GM18867 (cell line): Measurements from ENCODE around the gene PLAA.

ENCODE experiments used
- ATAC-seq: cut with Tn5 transposase; IDR thresholded peaks from one replicate; pipeline ENCODE4 v1.9.1; 2021; ENCODE audit warnings: mild to moderate bottlenecking, moderate library complexity; ENCODE audit not compliant: unreplicated experiment

PLAA gene

DNA sequence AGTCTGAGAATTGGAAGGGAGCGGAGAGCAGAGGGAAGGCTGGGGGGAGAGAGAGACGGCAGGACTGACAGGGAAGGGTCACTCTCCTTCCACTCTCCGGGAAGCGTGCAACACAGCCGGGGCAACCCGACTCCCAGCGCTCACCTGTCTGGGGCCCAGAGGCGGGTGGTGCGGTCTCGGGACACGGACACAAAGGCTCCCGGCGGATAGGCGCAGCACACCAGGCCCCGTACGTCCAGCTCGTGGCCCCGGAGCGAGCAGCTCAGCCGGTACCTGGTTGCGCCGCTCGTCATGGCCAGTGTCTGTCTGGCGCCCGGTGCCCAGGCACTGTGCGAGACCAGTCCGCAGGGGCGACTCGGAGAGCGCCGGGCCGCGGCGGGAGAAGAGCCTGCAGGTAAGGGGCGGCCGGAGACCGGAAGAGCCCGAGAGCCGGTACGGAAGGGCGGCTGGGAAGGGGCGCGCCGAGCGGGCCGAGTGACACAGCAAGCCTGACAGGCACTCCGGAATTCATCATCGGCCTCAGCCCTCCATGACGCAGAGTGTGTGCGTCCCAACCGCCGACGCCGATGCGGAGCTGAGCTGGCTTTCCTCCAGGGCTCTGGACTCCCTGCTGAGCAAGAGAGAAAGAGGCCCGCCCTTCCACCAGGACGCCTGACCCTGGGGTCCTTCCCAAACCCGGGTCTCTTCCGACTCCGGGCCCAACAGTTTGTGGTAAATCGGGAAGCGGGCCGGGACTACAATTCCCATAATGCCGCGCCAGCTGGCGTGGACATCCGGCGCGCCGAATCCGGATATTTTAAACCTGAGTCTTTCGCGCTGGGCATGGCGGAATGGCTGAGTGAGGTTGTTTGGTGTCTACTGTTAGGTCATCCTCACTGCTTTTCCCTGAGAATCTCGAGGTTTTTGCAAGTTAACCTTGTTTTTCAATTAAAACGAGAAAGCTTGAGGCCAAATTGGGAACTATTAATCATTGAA is at the start of gene PLAA:
Gene PLAA (minus strand): TSS at position 490 of the 975 bp plus-strand sequence. CDS start 197 bp downstream, at position 293.
- peak; percentile 98 for ATAC-seq

DNA sequence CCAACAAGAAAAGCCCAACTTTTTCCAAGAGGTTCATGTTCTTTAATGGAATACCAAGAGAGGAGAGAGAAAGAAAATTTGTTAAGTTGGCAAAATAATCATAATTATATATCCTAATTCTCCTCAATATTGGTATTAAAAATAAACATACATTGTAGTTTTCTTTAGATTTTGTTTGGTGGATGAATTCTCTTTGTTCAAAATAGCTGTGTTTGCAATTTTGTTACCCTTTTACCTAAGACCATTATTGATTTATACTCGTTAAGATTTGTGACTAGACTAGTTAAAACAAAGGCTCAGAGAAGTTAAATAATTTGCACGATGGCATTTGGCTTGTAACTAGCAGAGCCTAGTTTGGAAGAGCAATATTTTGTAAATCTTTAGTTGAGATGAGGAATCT is 48.8 kb upstream of the PLAA start:
- no peak for ATAC-seq

DNA sequence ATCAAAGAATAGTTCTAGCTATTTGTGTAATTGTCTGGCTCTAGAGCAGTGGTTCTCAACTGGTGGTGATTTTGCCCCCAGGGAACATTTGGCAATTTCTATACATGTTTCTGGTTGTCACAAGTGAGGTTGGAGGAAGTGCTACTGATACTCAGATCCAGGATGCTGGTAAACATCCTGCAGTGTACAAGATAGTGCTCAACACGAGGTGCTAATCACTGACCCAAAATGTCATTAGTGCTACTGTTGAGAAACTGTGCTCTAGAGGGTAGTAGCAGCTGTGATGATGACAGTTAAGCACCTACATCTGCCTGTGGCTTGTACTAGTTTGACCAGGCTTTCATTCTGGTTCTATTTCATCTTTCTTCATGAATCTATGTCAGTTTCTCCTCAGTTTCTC is 36.3 kb upstream of the PLAA start:
- peak; percentile 63 for ATAC-seq

DNA sequence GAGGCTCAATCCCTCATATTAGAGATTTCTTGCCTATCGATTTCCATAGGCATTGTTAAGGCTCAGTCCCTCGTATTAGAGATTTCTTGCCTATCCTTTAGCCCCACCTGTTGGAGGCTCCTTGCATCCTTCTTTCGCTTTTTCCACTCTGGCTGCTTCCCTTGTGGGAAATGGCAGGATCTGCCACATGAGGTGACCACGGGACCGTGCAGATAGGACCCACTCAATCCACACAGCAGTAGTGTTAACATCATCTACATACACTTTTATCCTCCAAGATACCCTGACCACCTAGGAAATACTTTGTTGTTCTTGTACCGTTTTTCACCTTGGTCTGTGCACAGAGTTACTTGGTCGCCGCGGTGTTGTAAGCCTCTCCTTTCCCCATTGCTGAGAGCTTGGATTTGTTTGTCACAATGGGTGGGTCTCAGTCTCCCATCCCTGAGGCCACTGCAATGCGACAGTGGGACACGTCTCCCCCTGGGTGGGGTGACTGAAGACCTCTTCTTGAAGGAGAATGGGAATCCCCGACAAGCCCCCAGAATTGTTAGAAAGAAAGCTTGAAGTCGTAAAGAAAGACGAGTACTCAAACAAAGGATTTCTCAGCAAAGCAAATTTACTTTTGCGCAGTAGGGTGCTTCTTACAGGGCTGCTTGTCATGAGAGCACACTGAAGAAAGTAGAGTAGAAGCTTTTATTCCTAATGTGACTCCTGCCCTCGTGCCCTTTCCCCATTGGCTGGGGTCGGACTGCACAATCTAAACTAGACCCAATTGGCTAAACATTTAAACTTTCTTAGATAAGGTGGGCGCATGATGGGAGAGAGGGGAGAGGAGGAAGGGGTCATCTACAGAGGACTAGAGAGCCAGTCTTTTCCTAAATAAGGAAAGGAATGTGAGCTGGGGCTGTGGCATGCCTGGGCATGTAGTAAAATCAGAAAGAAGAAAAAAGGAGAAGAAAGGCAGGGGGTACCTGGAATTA is 29.0 kb upstream of the PLAA start:
- ATAC-seq: no peak

DNA sequence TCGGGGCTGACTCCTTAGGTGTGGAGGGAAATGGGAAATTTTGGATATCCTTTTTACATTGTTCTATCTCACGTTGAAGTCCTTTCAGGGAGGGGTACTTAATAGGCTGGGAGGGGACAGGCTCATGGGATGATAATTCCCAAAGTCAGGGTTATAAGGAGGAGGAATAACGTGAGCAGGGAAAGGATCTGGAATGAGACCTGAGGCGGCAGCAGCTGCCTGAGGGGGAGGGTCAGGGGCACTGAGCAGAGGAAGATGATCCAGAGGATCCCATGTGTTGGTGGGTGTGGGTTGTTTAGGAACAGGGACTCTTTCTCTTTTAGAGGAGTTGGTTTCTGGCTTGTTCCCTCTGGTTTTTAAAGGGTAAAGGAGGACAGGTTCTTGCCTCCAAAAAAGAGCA is 27.9 kb upstream of the PLAA start:
- ATAC-seq: no peak

DNA sequence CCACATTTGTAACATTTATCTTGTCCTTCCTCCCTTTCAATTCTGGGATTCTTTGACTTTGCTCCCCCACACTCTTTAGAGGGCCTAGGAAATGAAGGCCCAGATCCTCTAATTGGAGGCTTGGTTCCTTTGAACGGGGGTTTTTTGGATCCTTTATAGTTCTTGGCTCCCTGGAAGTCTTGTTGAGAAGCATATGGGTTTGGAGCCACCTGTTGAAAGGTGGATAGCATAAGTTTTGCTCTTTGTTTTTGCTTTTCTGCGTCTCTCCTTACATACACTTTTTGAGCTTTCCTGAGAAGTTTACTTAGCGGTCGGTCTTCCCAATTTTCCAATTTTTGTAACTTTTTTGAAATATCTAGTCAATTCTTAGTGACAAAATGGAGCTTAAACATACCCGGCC is 26.9 kb upstream of the PLAA start:
- no peak for ATAC-seq

DNA sequence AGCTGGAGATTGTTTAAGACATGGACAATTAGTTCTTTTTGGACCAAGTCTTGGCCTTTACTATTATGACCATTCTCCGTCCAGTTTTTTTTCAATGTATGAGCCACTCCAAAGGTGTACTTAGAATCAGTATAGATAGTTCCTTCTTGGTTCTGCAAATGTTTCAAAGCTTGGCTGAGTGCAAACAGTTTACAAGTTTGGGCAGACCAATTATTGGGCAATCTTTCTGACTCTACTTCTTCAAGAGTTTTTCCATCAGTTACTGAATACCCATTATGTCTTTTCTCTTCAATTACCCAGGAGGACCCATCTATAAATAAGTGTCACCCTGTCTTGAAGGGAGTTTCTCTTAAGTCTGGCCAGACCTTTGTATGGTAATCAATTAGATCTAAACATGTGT is 24.7 kb upstream of the PLAA start:
- no peak for ATAC-seq

DNA sequence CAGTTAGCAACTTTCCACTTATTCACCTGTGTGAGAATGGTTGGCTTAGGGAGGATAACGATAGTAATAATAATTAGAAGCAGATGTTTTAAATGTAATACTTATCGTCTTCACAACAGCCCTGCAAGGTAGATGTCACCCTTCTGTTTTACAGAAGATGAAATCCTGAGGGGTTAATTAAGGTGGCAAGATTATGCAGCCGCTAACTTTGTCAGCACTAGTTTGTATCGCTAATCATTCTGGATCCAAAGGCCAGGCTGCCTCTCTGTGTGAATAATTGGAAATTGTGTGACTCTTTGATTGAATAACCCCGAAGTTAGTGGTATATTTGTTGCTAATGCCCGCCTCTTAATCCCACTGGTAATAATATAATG is 9.8 kb upstream of the PLAA start:
- no peak for ATAC-seq

DNA sequence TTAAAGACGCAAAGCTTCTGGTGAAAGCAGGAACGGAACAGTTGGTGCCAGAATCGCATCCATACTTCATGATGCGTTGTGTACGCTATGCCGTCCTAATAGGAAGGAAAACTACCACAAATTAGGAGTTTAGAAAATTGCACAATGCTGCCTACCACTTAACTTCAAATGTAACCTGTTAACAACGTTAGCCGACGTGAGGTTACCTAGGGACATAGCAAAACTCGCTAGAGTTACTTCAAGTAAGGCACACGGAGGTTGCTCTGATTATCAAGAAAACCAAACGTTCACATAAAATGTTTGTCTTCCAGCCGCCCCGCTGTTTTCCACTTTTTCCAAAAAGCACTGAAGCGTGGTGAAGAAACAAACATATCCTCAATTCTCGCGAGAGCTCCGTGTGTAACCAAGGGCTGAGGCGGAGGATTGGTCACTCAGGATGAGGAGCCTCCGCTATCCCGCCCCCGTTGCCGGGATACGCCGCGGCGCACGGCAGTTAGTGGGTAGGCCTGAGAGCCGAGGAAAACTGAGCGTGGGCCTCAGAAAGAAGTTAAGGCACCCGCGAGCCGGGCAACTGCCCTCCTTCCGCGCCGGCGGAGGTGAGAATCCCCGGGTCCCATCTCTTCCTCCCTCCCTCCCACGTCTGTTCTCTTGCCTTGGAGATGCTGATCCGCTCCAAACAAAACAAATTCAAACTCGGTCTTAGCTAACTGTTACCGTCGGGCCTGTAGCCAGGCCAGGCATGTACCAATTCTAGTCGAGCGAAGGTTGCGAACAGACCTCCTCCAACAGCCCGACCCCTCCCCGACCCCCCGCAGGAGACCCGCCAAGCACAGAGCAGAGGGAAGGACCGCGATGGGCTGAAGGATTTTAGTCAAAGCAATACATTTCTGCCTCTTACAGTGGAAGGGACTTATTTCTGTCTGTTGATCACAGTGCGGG is 9.1 kb upstream of the PLAA start, which contains the start of gene IFT74:
Gene IFT74 (plus strand): TSS at position 492 of the 939 bp plus-strand sequence. CDS start 5,556 bp downstream, outside the sequence.
- peak; percentile 99 for ATAC-seq

DNA sequence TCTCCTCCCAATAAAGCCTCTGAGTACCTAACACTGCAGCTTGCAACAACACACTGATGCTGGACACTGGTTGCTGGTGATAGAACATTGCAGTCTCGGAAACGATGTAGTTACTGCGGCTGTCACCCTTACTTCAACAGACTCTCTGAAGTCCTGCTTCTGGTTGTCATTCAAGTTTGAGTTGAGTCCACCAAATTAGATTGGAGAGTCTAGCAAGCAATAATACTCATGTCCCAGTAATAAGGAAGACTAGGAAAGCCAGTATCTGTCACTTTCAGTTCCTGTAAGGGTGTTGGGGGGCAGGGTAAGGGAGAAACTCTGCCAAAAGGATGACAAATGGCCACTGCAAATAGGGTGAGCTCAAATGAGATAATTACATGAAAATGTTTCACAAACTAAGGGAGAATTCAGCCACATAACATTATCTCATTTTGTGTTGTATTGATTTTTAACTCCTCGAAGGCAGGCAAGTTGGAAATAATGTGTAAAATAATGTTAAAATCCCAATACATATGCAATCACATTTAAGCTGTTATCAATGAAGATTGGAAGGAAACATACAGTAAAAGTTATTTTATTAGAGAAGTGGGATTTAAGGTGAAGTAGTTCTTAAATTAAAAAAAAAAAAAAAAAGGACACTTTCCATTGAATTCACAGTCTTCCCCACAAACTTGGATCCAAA is 8.3 kb upstream of the PLAA start:
- ATAC-seq: no peak

DNA sequence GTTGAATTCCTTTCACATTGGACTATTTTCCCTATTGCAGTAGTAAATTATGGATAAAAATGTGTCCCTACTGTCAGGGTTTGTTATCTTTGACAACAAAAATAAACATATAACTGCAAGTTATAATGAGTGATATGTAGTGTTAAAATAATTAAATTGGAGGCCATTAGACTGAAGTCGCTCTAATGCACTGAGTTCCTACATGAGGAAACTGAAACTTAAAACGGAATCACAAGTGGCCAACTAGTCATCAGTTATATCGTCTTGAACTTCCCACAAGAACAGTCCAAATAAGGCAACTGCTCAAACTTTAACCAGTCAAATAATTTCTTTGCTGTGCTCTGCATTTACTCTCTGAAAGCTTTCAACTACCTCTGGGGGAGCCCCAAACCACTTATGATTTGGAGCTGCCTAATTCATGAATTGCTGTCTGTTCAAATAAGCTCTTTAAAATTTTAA is 7.0 kb upstream of the PLAA start:
- ATAC-seq: no peak

DNA sequence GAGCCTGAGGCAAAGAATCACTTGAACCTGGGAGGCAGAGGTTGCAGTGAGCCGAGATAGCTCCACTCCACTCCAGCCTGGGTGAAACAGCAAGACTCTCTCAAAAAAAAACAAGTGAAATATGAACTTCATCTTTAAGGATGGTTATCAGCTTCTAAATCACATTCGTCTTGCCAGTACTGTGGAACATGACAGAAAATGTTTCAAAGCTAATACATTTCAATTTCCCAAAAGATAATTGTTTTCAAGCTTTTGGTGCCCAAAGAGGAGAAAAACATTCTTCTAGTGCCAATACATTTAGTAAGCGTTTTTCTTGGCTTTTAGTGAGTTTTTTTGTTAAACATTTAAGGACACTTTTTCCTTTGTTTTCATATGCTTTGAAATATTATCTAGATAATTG is 4.8 kb upstream of the PLAA start:
- ATAC-seq: no peak

DNA sequence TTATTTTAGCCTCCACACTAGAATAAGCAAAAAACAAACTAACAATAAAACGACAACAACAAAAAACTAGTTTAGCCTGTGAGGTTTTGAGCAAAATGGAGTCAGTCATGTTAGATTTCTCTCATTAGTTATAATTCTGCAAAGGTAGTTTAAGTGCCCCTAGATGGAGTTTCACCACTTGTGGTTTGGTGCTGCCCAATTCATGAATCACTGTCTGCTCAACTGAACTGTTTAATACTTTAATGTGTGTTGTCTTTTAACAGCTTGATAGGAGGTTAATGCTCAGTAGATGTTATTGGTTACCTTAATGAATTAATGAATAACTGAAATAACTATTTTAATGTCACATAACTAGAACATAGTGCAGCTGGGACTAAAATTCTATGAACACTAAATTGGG is 3.5 kb upstream of the PLAA start:
- no peak for ATAC-seq

DNA sequence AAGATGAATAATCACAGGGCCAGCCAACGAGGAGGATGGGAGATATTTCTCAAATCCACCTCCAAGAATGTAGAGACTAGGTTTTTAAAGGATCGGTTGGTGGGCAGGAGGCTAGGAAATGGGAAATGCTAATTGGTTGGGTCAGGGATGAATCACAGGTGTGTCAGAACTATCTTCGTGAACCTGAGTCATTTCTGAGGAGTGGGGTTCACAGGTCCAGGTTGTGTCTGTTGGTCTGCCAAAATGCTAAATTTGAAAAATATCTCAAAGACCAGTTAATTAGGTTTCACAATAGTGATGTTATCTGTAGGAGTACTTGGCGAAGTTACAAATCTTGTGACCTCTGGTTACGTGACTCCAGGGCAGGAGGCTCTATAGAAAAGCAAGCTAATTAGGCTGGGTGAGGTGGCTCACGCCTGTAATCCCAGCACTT is 2.6 kb upstream of the PLAA start:
- ATAC-seq: no peak

DNA sequence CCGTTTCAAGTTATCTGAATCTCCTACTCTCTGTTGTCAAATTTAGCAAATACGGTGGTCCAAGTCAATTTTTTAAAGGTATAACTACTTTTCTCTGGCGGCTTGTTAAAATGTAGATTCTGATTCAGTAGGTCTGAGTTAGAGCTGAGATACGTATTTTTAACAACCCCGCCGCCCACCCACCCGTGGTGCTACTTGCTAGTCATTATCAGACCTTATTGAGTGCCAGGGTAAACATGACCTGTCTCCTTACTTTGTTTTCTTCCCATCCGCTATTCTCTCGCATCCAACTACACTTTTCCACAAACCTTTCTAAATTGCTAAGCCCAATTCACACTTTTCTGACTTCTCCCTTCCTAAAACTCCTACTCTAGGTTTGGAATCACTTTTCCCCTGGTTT is 694 bp upstream of the PLAA start:
- ATAC-seq: no peak

DNA sequence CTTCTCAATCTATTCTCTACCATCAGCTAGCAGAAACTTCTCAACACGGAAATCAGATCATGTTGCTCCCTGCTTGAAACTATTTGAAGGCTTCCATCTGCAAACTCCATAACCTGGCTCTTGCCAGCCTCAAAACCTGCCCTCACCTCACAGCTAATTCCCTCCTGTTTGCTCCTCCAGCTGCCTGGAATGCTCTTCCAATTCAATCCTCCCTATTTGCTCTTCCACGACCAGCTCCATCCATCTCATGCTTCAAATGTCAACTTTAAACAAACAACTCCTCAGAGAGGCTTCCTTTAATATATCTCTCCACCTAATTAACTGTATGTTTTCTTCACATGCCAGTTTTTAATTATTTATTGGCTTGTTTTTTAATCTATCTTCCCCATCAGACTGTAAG is 1.5 kb downstream of the PLAA start:
- no peak for ATAC-seq

DNA sequence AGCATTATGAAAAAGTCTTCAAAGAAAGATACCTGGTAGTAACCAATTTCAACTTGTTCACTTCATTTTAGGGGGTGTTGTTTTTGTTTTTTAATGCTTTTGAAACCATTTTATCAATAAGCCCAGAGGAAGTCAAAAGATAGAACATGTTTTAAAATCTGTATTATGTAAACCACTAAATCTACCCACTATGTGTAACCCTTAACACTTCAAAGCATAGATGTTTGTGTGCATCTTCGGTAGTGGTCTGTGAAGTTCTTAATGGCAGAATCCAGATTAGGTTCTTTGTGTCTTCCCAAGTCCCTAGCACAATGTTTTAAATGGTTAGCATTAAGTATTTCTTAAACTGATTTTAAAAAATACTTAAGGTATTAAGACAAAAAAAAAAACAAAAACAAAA is 6.3 kb downstream of the PLAA start:
- no peak for ATAC-seq

DNA sequence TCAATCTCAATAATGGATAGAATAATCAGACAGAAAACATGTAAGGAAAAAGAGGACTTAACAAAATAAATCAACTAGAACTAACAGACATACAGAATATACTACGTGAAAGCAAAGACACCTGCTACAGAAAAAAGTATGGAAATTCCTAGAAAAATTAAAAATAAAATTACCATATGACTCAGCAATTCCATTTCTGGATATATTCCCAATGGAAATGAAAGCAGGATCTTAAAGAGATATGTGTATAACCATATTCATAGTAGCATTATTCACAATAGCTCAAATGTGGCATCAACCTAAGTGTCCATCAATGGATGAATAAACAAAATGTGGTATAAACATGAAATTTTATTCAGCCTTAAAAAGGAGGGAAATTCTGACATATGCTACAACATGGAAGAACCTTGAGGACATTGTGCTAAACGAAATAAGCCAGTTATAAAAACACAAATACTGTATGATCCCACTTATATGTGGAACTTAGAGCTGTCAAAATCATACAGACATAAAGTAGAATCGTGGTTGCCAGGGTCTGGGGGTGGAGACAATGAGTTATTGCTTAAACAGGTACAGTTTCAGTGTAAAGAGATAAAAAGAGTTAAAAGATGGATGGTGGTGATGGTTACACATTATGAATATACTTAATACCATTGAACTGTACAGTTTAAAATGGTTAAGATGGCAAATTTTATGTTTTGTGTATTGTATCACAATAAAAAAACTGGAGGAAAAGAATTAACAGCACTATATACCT is 6.9 kb downstream of the PLAA start:
- ATAC-seq: no peak

DNA sequence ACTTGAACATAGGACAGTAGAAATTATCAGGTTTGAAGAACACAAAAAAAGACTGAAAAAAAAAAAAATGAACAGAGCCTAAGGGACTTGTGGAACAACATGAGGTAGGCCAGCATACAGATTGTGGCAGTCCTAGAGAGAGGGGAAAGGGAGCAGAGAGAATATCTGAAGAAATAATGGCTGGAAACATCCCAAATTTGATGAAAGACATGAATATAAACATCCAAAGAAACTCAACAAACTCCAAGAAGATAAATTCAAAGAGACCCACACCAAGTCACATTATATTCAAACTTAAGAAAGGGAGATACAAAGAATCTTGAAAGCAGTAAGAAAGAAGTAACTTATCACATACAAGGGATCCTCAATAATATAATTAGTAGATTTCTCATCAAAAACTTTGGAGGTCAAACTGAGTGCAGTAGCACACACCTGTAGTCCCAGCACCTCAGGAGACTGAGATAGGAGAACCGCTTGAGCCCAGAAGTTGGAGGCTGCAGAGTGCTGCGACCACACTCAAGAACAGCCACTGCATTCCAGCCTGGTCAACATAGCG is 9.1 kb downstream of the PLAA start:
- no peak for ATAC-seq
